GM21786 (cell line): Measurements from ENCODE around the gene PRIM2.
"Not testable (repeated sequence)": the region's sequence is repeated elsewhere in the genome, so short reads cannot be mapped to it uniquely, and the experiment has no call there.

Experiments used
- ATAC-seq: cut with Tn5 transposase; IDR thresholded peaks from one replicate; pipeline ENCODE4 v1.9.1; 2021; ENCODE audit not compliant: unreplicated experiment

Gene PRIM2

GRCh38 chr6:57579489-57579888 is 262.1 kb downstream of the PRIM2 start:
- not testable (repeated sequence) for ATAC-seq

GRCh38 chr6:57581586-57581985 is 264.2 kb downstream of the PRIM2 start:
- not testable (repeated sequence) for ATAC-seq

- ATAC-seq, result not testable (repeated sequence)
These were observed 283.7 kb downstream of the PRIM2 start for GRCh38 chr6:57601105-57601504.

- not testable (repeated sequence) for ATAC-seq
These were observed 287.9 kb downstream of the PRIM2 start for GRCh38 chr6:57605303-57605702.

GRCh38 chr6:57606331-57606730 is 288.9 kb downstream of the PRIM2 start:
- not testable (repeated sequence) for ATAC-seq

GRCh38 chr6:57610612-57611011 is 293.2 kb downstream of the PRIM2 start:
- not testable (repeated sequence) for ATAC-seq

- not testable (repeated sequence) for ATAC-seq
These were observed 301.5 kb downstream of the PRIM2 start for GRCh38 chr6:57618959-57619358.

GRCh38 chr6:57631773-57632172 is 314.3 kb downstream of the PRIM2 start:
- not testable (repeated sequence) for ATAC-seq

- not testable (repeated sequence) for ATAC-seq
These were observed 341.1 kb downstream of the PRIM2 start for GRCh38 chr6:57658526-57658925.

GRCh38 chr6:57659794-57660193 is 342.4 kb downstream of the PRIM2 start:
- ATAC-seq, result not testable (repeated sequence)

- ATAC-seq, result not testable (repeated sequence)
These were observed 343.5 kb downstream of the PRIM2 start for GRCh38 chr6:57660940-57661339.

GRCh38 chr6:57668108-57668507 is 350.7 kb downstream of the PRIM2 start:
- not testable (repeated sequence) for ATAC-seq

- not testable (repeated sequence) for ATAC-seq
These were observed 353.8 kb downstream of the PRIM2 start for GRCh38 chr6:57671237-57671636.

- ATAC-seq, result not testable (repeated sequence)
These were observed 354.7 kb downstream of the PRIM2 start for GRCh38 chr6:57671937-57672627.

- ATAC-seq, result not testable (repeated sequence)
These were observed 355.9 kb downstream of the PRIM2 start for GRCh38 chr6:57673281-57673680.

GRCh38 chr6:57675386-57675785 is 358.0 kb downstream of the PRIM2 start:
- not testable (repeated sequence) for ATAC-seq

- not testable (repeated sequence) for ATAC-seq
These were observed 379.0 kb downstream of the PRIM2 start for GRCh38 chr6:57696382-57696781.
